Gastroesophageal sphincter (tissue), 3 donors: ENCODE measurements around the gene ANKRD50.

Source experiments
- EP300 ChIP-seq: sonication (generic); formaldehyde crosslinking; IDR thresholded peaks from one replicate; pipeline ENCODE4 v1.6.1; 2017; ENCODE audit warnings: antibody characterized with exemption, mild to moderate bottlenecking
- POLR2A ChIP-seq, 2 donors: fragments of 450-650 bp; IDR thresholded peaks; one replicate each; pipeline ENCODE4 v1.6.1; 2017; ENCODE audit warnings: antibody characterized with exemption in 2 of 2, mild to moderate bottlenecking in 2 of 2, moderate library complexity in 1 of 2
- POLR2AphosphoS5 ChIP-seq: sonication (generic); formaldehyde crosslinking; IDR thresholded peaks from one replicate; pipeline ENCODE4 v1.6.1; 2017; ENCODE audit warnings: antibody characterized with exemption
- TF ChIP-seq, protein P1 (sequence below), 4 experiments: fragments of 200-600 bp in 2 of 4; fragments of 450-650 bp in 2 of 4; sonication (generic) in 1 of 4; IDR thresholded peaks; one replicate each; pipeline ENCODE4 v1.5.1; 2017 to 2019; ENCODE audit warnings: antibody characterized with exemption in 4 of 4, mild to moderate bottlenecking in 2 of 4, moderate library complexity in 2 of 4

GRCh38 chr4:124636788-124637187 lies 75.7 kb downstream of the ANKRD50 start:
- TF ChIP-seq, protein P1, sequence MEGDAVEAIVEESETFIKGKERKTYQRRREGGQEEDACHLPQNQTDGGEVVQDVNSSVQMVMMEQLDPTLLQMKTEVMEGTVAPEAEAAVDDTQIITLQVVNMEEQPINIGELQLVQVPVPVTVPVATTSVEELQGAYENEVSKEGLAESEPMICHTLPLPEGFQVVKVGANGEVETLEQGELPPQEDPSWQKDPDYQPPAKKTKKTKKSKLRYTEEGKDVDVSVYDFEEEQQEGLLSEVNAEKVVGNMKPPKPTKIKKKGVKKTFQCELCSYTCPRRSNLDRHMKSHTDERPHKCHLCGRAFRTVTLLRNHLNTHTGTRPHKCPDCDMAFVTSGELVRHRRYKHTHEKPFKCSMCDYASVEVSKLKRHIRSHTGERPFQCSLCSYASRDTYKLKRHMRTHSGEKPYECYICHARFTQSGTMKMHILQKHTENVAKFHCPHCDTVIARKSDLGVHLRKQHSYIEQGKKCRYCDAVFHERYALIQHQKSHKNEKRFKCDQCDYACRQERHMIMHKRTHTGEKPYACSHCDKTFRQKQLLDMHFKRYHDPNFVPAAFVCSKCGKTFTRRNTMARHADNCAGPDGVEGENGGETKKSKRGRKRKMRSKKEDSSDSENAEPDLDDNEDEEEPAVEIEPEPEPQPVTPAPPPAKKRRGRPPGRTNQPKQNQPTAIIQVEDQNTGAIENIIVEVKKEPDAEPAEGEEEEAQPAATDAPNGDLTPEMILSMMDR (IDR thresholded peaks at IDR 0.05) = no peak
- TF ChIP-seq EP300 = no peak
- no peak for TF ChIP-seq POLR2AphosphoS5
- TF ChIP-seq POLR2A (IDR thresholded peaks at IDR 0.05) = no peak
